Measurements from ENCODE around the gene FMN2. TPM values are rescaled to one million over a fixed set of nuclear protein-coding genes. Genes with fewer than 3 reads are reported as not detected.

Gene FMN2
- total RNA-seq, 4 donors from 2014 or later = 0.11 to 0.89 TPM; not detected in 2

DNA sequence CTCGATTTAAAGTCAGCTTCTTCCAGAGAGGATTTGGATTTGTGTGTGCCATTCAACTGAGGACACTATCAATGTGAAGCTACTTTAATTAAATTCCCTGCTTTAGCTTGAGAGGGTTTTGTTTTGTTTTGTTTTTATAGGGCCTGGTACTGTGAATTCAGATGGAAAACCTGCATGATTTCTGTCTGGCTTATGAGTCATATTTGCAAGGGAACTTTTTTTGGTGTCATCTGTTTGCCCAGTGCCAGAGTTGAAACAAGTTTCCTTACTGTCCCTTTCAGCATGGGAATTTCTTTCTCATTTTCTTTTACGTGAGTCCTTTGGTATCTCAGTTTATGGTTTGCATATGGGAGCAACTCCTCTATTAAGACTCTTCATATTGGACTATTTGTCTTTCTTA, 325.6 kb downstream of the FMN2 start:
- no peak for DNase-seq (ENCODE audit: low spot score in 2 of 2)
- Histone ChIP-seq H3K4me1 (no peaks in the 10 kb centered on the region), H3K9me3 (no peaks in the 10 kb centered on the region), H3K36me3 (no peaks in the 10 kb centered on the region), H3K4me3 (no peak overlapping the region), H3K27me3 (no peaks in the 10 kb centered on the region), H3K27ac (no peak overlapping the region)
- TF ChIP-seq CTCF (IDR thresholded peaks at IDR 0.05) (no peak), POLR2A (IDR thresholded peaks at IDR 0.05) (no peak), EP300 (IDR thresholded peaks at IDR 0.05) (no peak), POLR2AphosphoS5 (IDR thresholded peaks at IDR 0.05) (no peak)
- 60% methylated on average over 2 of the region's 2 CpGs for WGBS

- TF ChIP-seq EP300 (IDR thresholded peaks at IDR 0.05) (no peak), POLR2A (IDR thresholded peaks at IDR 0.05) (no peak), POLR2AphosphoS5 (IDR thresholded peaks at IDR 0.05) (no peak), CTCF (IDR thresholded peaks at IDR 0.05) (no peak)
- no peak for DNase-seq (ENCODE audit: low spot score in 2 of 2)
- H3K4me3 ChIP-seq = no peak overlapping the region
- no peaks in the 10 kb centered on the region for H3K27me3 ChIP-seq
- WGBS = 90% methylated on average over 5 of the region's 5 CpGs
- no peaks in the 10 kb centered on the region for H3K36me3 ChIP-seq
- H3K9me3 ChIP-seq = no peaks in the 10 kb centered on the region
- no peaks in the 10 kb centered on the region for H3K4me1 ChIP-seq
- no peak overlapping the region for H3K27ac ChIP-seq
These were observed 329.1 kb downstream of the FMN2 start for GRCh38 chr1:240420766-240421165.

- TF ChIP-seq CTCF (IDR thresholded peaks at IDR 0.05) = no peak
- no peak for TF ChIP-seq POLR2AphosphoS5 (IDR thresholded peaks at IDR 0.05)
- TF ChIP-seq POLR2A (IDR thresholded peaks at IDR 0.05) = no peak
- no peak for TF ChIP-seq EP300 (IDR thresholded peaks at IDR 0.05)
- 43% methylated on average over 6 of the region's 6 CpGs for WGBS
- no peak for DNase-seq (ENCODE audit: low spot score in 2 of 2)
These were observed 331.7 kb downstream of the FMN2 start for GRCh38 chr1:240423246-240423924.

DNA sequence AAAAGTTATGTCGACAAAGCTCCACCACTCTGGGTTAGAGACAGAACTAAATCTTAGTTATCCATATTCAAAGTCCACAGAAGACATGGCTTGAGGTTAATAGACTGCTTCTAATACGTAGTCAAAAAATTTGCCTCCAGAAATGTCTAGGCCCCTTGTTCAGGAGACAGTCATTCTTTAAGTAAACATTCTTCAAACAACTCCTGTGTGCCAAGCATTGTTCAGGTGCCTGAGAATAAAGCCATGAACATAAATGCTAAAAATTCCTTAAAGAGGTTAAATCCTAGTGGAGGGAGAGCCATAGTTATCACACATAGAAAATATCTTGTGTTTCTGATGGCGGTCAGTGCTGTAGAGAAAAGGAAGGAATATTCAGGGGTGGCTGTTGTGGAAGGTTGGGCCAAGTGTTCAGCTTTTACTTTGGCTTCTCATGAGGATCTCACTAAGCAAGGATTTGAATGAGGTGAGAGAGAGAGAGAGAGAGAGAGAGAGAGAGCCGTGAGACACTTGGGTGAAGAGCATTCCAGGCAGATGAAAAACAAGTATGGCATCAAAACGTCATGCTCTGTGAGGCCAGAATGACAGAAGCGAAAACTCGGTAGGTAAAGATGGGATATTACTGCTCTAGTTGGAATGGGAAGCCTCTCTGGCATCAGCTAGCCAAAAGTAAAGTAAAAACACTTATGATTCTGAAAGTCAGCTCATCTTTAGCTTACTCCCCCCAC, 333.2 kb downstream of the FMN2 start:
- Histone ChIP-seq H3K36me3 (no peaks in the 10 kb centered on the region), H3K27ac (no peak overlapping the region), H3K27me3 (no peaks in the 10 kb centered on the region), H3K4me3 (no peak overlapping the region), H3K9me3 (no peaks in the 10 kb centered on the region), H3K4me1 (no peaks in the 10 kb centered on the region)
- TF ChIP-seq CTCF (IDR thresholded peaks at IDR 0.05) (no peak), POLR2A (IDR thresholded peaks at IDR 0.05) (no peak), POLR2AphosphoS5 (IDR thresholded peaks at IDR 0.05) (no peak)
- no peak for DNase-seq (ENCODE audit: low spot score in 2 of 2)
- WGBS = 69% methylated on average over 7 of the region's 7 CpGs

More at GRCh38 chr1:240423246-240423924, 331.7 kb downstream of the FMN2 start:
- Histone ChIP-seq H3K4me3 (no peak overlapping the region), H3K9me3 (no peaks in the 10 kb centered on the region), H3K27ac (no peak overlapping the region), H3K36me3 (no peaks in the 10 kb centered on the region), H3K4me1 (no peaks in the 10 kb centered on the region), H3K27me3 (no peaks in the 10 kb centered on the region)

- H3K4me3 ChIP-seq = no peak overlapping the region
- 62% methylated on average over 2 of the region's 2 CpGs for WGBS
These were observed 334.4 kb downstream of the FMN2 start for GRCh38 chr1:240426051-240426450.

More at GRCh38 chr1:240426051-240426450, 334.4 kb downstream of the FMN2 start:
- no peak for DNase-seq (ENCODE audit: low spot score in 2 of 2)
- Histone ChIP-seq H3K36me3 (no peaks in the 10 kb centered on the region), H3K9me3 (no peaks in the 10 kb centered on the region), H3K27me3 (no peaks in the 10 kb centered on the region), H3K27ac (no peak overlapping the region), H3K4me1 (no peaks in the 10 kb centered on the region)
- TF ChIP-seq POLR2AphosphoS5 (IDR thresholded peaks at IDR 0.05) = no peak
- no peak for TF ChIP-seq EP300 (IDR thresholded peaks at IDR 0.05)
- no peak for TF ChIP-seq CTCF (IDR thresholded peaks at IDR 0.05)
- no peak for TF ChIP-seq POLR2A (IDR thresholded peaks at IDR 0.05)
